HG02973 (cell line): ENCODE data around the gene N4BP2L2.

Experiments
- ATAC-seq: cut with Tn5 transposase; IDR thresholded peaks from one replicate; pipeline ENCODE4 v1.9.1; 2021; ENCODE audit warnings: moderate library complexity; ENCODE audit not compliant: unreplicated experiment

Gene N4BP2L2

GRCh38 chr13:32472194-32472621, 66.4 kb downstream of the N4BP2L2 start:
- ATAC-seq: peak; percentile 60

GRCh38 chr13:32471187-32471922, 67.2 kb downstream of the N4BP2L2 start:
- no peak for ATAC-seq

DNA sequence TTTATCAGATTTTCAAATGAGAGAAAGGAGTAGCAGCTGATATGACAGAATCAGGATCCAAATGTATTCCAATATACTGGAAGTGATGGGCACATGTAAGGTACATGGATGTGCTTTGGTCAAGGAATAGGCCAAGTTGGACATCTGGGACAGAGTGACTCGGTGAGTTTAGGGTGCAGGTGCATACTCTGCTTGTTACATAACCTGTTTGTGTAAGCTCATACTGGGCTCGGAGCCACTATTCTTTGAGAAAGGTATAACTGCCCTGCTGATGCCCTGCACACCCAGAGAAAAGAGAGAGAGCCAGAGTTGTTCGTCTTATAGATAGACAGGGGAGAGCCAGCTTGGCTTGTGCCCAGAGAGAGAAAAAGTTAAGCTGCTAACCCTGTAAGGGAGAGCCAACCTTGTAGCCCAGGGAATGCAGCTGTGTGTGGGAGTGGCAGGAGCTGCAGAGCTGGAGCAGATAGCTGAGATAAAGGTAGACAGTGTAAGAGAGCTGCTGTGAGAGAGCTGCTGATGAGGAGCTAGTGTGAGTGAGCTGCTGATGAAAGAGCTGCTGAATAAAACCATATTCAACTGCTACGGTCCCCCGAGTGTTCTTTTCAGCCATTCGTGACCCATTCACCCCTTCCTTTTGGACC, 70.0 kb downstream of the N4BP2L2 start:
- ATAC-seq: no peak

DNA sequence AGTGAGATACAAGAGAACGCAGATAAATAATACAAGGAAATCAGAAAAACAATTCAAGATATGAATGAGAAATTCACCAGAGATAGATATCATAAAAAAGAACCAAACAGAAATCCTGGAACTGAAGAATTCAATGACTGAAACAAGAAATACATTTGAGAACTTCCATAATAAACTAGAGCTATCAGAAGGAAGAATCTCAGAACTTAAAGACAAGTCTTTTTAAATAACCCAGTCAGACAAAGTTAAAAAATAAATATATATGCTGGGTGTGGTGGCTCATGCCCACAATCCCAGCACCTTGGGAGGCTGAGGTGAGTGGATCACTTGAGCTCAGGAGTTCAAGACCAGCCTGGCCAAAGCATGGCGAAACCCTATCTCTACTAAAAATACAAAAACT, 82.0 kb downstream of the N4BP2L2 start:
- no peak for ATAC-seq

- no peak for ATAC-seq
Observed at GRCh38 chr13:32455594-32455903, 83.0 kb downstream of the N4BP2L2 start.

DNA sequence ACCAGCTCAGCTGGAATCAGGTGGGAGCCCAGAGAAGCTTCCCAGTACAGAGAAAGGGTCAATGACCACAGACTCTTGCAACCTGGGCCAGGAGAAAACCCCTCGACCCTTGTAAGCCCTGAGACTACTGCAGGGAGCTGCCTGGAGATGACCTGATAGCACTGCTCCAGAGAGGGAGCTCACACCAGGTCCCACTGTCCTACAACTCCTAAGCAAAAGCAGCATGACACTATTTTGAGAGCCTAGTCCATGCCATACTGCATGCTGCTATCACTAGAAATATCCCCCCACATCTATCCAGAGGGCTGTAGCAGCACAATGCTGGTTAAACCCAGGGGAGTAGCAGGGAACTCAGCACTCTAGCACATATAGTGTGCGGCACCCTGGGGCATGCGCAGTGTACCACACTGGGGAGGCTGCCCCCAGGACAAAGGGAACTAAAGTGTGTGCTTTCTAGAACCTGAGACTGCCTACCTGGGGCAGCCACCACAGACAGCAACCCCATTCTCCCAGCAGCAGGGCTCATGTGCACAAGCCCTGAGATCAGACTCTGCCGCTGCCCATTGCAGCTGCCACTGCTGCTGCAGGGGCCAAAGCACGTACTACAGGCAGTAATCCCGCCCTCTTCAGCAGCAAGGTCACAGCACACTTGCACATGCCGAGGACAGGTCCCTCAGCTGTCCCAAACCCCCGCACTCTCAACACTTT, 83.6 kb downstream of the N4BP2L2 start:
- ATAC-seq: no peak

DNA sequence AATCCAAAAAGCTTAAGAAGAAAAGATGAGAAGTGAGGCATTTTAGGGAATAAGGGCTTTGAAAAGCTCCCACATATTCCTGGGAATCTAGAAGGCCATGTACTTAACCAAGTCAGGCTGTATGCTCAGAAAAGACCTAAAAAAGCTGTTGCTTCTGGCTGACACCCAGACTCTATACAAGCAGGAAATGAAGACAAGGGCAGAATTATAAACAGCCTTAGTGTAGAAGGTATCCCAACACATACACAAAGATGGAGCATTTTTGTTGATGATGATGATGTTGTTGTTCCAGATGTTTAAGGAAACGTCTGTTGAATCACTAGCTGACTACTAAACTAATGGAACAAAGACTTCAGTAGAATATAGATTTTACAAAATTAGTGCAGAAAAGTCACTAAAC, 84.6 kb downstream of the N4BP2L2 start:
- no peak for ATAC-seq

DNA sequence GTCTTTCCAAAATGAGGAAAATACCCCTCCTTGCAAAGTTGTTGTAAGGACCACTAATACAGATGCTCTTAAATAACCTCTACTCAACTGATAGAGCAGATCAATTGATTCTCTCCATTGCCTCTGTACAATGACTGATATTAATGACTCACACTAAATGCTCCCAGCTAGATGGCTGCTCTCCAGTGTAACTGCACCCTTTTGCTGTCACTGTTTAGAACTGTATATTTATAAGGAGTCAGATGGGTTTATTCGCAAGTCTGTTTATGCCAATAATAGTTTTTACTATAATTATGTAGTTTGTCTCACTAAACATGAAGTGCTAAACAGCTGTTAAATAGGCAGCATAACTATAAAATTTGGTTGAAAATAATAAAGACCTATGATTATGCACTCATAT, 89.6 kb downstream of the N4BP2L2 start:
- no peak for ATAC-seq

GRCh38 chr13:32447894-32448623, 90.5 kb downstream of the N4BP2L2 start:
- no peak for ATAC-seq

- ATAC-seq: no peak
Observed at GRCh38 chr13:32446773-32447465, 91.7 kb downstream of the N4BP2L2 start.

- ATAC-seq: no peak
Observed at GRCh38 chr13:32446220-32446619, 92.4 kb downstream of the N4BP2L2 start.

- no peak for ATAC-seq
Observed at GRCh38 chr13:32445461-32445860, 93.1 kb downstream of the N4BP2L2 start.

- peak; percentile 48 for ATAC-seq
Observed at GRCh38 chr13:32443111-32443510, 95.5 kb downstream of the N4BP2L2 start.

DNA sequence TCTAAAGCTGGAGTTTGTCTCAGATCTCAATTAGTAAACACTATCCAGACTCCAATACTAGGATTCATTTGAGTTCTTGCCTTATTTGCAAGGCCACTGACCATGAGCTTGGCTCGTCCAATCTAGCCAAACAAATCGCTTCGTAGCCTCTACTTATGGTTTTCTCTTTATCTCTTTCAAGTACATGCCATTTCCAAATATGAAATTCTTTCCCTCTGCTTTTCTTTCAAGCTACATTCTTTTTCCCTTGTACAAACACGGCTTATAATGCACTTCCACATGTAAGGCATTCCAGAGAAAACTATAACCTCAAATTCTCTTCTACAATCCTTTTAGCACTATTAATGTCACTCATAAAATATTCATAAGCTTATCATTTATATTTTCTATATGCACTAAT, 99.7 kb downstream of the N4BP2L2 start:
- no peak for ATAC-seq

DNA sequence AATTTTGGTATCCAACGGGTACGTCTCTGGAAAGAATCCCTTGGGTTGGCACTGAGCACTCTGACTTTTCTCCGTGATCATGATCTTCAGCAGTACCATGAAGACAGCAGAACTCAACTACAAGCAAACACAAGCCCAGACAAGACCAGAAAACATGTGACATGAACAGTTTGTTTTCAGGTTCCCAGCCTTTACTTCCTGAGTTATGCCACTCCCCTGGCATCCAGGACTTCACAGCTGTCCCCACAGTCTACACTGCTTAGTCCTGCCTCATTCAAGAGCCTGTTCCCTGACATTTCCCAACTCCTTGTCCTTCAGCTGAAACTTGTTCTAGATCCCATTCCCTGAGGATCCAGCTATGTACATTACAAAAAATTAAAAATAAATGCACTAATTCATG, 105.7 kb downstream of the N4BP2L2 start:
- no peak for ATAC-seq

DNA sequence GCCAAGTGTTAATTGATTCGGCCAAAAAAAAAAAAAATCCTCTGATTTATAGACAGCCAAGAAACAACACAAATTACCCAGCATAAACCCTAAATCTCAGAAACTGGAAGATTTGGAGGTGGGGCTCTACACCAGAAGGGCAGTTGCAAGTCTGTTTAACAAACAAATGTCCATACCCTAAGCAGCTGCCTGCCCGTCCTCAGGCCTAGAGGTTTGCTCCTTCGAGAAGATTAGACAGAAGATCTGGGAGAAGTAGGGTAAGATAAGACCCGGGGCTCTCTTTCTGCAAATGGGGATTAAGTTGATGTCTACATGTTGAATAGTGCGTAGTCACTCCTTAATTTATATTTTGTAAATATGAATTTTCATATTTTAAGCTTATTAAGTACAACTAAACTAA, 107.2 kb downstream of the N4BP2L2 start:
- no peak for ATAC-seq

GRCh38 chr13:32430018-32430747, 108.4 kb downstream of the N4BP2L2 start:
- no peak for ATAC-seq

GRCh38 chr13:32429433-32429909, 109.1 kb downstream of the N4BP2L2 start:
- ATAC-seq: no peak

GRCh38 chr13:32428581-32429432, 109.8 kb downstream of the N4BP2L2 start:
- ATAC-seq: no peak
